Right cardiac atrium (tissue), 5 donors: Measurements from ENCODE around the gene DPF3. TPM values are rescaled to one million over a fixed set of nuclear protein-coding genes. Genes with fewer than 3 reads are reported as not detected.

Source experiments
- ATAC-seq, 2 donors: fragments of 200-7000 bp; cut with Tn5 transposase; one replicate each; pipeline versions ENCODE4 v1.8.0 to v1.9.1; 2020; ENCODE audit warnings: moderate library complexity in 2 of 2, mild to moderate bottlenecking in 1 of 2
- DNase-seq, 3 donors: peaks; one replicate each; pipeline ENCODE4 v3.0.0-alpha.2; 2020
- H3K27ac ChIP-seq: one replicate; pipeline ENCODE4 v1.5.1; 2013; ENCODE audit warnings: mild to moderate bottlenecking, low read length, control low read depth, moderate library complexity
- H3K27me3 ChIP-seq: one replicate; pipeline ENCODE4 v1.6.1; 2013; ENCODE audit not compliant: control insufficient read depth, insufficient read depth
- H3K4me1 ChIP-seq: one replicate; pipeline ENCODE4 v1.6.1; 2013; ENCODE audit warnings: low read length; ENCODE audit not compliant: control insufficient read depth, insufficient read depth
- H3K4me3 ChIP-seq: one replicate; pipeline ENCODE4 v1.5.1; 2013; ENCODE audit warnings: low read length, control low read depth
- H3K9me3 ChIP-seq: one replicate; pipeline ENCODE4 v1.6.1; 2013; ENCODE audit warnings: low read length; ENCODE audit not compliant: control insufficient read depth
- WGBS: extraction: QIAGEN DNeasy Blood & Tissue Kit; methylation state at CpG from one replicate; pipeline ENCODE4 v1.1.7; 2013; 5-methylcytosine and 5-hydroxymethylcytosine counted together
- intact Hi-C, 4 donors: fragments of 100-400 bp; cut with DNase I; formaldehyde crosslinking; loops; one replicate each; pipeline versions ENCODE4 v1.11.0 to v1.14.0; 2022 to 2023
- polyA plus RNA-seq: library from polyadenylated mRNA; stranded (reverse); fragments of 200-250 nt; gene quantifications from one replicate; pipeline ENCODE4 v1.2.3, GENCODE V29; 2013
- total RNA-seq, 4 donors: library from RNA; stranded (reverse); fragmentation: NEBNext Ultra II Directional; extraction: Animal tissue kit (Norgen Biotek cat#: 25700); gene quantifications; one replicate each; pipeline ENCODE4 v1.2.1, GENCODE V29; 2021
- donor health status: healthy with polysubstance abuse.
- donor health status: DM: no; HTN: yes; CAD: no.
- donor health status: DM: no; HTN: no; CAD: no.
- donor health status: DM: no; HTN: yes; CAD: no; lungs with severe emphysema.
- donor health status: DM: yes; HTN: yes; CAD: no.

DPF3 gene
- total and polyA plus RNA-seq, 5 donors: 16.5 to 33.0 (median 25.9) TPM

DNA sequence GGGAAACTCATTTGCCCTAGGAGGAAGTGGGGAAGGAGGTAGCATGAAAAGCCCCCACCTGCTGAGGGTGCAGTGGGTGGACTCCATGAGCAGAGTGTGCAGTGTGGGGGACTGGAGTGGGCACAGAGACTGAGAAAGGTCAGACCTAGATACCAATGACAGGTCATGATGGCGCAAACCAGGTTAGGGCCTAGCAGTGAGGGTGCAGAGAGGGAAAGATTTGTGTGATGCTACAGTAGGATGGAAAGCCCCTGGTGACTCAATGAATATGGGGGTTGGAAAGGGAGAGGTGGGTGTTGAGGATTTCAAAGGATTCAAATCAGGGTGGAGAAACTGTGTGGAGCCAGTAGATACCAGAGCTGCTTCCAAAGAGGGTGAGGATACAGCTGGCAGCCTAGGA, 319.2 kb downstream of the DPF3 start:
- Histone ChIP-seq H3K4me3 (no peak overlapping the region), H3K4me1 (no peaks in the 10 kb centered on the region), H3K27ac (no peak overlapping the region), H3K9me3 (no peaks in the 10 kb centered on the region), H3K27me3 (no peaks in the 10 kb centered on the region)
- ATAC-seq (no peak), DNase-seq (no peak)
- intact Hi-C loops: no loop called here
- 100% methylated on average over 1 of the region's 1 CpG for WGBS

DNA sequence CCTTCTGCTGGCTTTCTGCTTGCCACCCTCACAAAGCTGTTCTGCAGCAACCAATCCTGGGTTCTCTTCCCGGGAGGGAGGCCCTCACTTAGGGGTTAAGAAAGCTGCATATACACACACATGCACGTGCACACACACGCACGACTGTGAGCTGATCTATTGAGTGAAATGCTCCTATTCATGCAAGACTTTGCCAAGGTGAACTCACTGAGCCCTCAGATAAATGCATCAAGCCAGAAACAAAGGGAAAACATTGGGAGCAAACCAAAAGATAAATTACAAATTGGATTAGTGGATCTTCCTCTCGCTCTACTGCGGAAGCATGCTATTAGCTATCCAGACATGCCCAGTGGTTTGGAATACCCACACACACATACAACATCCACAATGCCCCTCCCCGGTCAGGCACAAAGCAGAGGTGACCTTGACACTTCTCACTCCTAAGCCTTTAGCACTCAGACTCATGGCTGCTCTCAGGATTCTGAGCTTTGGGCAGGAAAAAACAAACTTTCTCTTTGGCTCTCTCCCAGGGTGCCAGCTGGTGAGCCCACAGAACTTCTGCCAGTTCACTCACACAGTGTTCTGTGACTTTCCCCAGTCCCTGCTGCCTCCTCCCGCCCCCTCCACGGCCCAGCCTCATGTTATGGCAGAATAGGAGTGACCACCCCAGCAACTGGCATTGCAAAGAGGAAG, 320.0 kb downstream of the DPF3 start:
- intact Hi-C loops: no loop called here
- H3K27me3 ChIP-seq: no peaks in the 10 kb centered on the region
- no peaks in the 10 kb centered on the region for H3K9me3 ChIP-seq
- DNase-seq (no peak), ATAC-seq (peak; percentile 48 to 73)
- WGBS: 50% methylated on average over 9 of the region's 9 CpGs
- no peaks in the 10 kb centered on the region for H3K4me1 ChIP-seq
- no peak overlapping the region for H3K4me3 ChIP-seq
- no peak overlapping the region for H3K27ac ChIP-seq

Other genes with a start within 250 kb of the DPF3 start
- 1 to 10 TPM; 6.7 to 7.4 (median 7.0) TPM for gene DCAF4, start 32.4 kb upstream of the DPF3 start, total RNA-seq
- gene DCAF4, start 32.4 kb upstream of the DPF3 start, polyA plus RNA-seq: 2.9 TPM
- 10 to 100 TPM in 3 of 4 donors, 1 to 10 TPM in 1; 9.9 to 13.8 (median 13.3) TPM for gene ZFYVE1, start 133.0 kb upstream of the DPF3 start, total RNA-seq
- gene ZFYVE1, start 133.0 kb upstream of the DPF3 start, polyA plus RNA-seq: 5.6 TPM
- gene RBM25, start 164.4 kb upstream of the DPF3 start, total RNA-seq: 10 to 100 TPM; 37.6 to 43.6 (median 39.6) TPM
- gene RBM25, start 164.4 kb upstream of the DPF3 start, polyA plus RNA-seq: 25.8 TPM
- gene PSEN1, start 242.4 kb upstream of the DPF3 start, total RNA-seq: 10 to 100 TPM; 27.1 to 32.0 (median 29.8) TPM
- gene PSEN1, start 242.4 kb upstream of the DPF3 start, polyA plus RNA-seq: 12.8 TPM